UCSD-AML1 (cell line): ENCODE measurements around the gene TMEM260.
"Not testable (repeated sequence)": the region's sequence is repeated elsewhere in the genome, so short reads cannot be mapped to it uniquely, and the experiment has no call there.

Experiments
- DNase-seq: peaks from one replicate; lab custom pipeline; 2025; ENCODE audit not compliant: unreplicated experiment; lab: John Stamatoyannopoulos, UW

The TMEM260 gene

DNA sequence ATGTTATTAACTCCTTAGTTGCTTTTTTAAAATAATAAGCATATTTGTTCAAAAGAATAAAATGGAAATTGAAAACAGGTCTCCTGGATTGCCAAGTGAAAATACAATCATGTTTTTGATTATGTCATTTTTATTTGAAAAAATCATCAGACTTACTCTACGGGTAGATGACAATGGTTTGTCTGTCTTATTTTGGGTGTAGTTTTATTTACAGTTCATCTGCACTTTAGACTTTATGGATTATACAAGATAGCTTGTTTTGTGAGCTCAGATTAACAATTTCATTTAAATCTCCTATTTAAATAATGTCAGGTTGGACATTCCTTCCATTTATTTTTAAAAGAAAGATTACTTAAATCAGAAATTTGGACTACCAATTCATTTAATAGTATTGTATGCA is 14.8 kb downstream of the TMEM260 start:
- DNase-seq = no peak

DNA sequence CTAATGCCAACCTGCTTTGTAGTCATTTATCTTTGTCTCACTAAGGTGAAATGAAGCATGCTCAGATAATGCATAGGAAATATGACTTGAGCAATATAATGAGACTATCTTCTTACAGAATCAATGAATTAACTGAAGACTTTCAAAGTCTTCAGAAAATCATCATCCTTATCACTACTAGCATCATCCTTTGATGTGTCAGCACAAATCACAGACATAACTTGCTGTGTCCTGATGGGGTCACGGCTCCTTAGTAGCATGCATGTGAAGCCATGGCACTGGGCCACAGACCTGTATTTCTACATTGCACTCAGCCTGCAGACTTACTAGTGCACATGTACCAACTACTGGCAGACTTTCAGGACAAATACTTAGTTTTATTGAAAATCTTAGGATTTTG is 18.9 kb downstream of the TMEM260 start:
- no peak for DNase-seq

DNA sequence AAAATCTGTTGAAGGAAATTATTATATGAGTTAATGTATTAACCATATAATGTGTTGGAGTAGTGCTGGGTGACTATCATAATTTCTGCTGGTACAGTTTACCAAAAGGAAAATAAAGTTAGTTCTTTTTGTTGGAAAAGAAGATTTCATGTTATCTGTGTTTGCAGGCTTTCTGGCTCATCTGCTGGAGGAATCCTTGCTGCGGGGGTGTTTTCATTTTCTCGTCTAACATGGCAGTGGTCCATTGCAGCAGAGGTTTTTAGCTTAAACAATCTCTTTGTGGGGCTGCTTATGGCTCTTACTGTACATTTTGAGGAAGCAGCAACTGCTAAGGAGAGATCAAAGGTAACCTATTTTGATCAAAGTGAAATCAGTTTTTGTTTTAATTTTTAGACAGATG is 24.1 kb downstream of the TMEM260 start:
- DNase-seq = no peak

DNA sequence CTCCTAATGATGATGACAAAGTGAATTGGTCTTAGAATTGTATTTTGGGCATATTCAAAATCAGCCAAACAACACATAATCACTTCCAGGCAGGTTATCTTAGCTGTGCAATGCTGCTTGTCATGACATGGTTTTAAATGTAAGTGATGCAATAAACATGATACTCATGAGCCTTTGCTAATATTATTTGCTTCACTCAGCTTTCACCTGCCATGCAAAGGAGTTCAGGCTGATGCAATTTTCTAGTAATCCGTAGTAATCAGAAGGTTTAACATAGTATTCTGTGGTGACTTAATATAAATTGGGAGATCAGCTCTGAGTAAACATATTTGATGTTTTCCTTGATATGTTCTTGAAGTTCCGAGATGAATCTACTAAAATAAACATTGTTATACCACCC is 29.1 kb downstream of the TMEM260 start:
- DNase-seq = no peak

DNA sequence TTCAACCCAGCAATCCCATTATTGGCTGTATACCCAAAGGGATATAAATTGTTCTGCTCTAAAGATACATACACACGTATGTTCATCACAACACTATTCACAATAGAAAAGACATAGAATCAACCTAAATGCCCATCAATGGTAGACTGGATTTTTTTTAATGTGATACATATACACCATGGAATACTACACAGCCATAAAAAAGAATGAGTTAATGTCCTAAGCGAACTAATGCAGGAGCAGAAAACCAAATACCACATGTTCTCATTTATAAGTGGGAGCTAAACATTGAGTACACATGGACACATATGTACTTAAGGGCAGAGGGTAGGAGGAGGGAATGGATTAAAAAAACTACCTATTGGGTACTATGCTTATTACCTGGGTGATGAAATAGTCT is 32.1 kb downstream of the TMEM260 start:
- not testable (repeated sequence) for DNase-seq

DNA sequence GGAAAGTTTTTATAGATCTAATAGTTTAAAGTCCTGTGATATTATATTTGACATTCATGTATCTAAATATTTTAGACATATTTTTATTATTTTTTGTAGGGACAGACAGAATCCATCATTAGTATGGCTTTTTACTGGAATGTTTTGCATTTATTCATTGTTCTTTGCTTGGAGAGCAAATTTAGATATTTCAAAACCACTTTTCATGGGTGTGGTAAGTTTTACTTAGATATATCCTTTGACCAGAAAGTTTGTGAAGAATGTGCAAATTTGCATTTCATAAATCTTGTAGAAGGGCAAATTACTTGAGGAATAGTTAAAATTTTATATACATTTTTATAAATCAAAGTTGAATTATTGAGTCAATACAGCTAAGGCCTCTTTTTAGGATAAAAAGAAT is 37.5 kb downstream of the TMEM260 start:
- DNase-seq = no peak

DNA sequence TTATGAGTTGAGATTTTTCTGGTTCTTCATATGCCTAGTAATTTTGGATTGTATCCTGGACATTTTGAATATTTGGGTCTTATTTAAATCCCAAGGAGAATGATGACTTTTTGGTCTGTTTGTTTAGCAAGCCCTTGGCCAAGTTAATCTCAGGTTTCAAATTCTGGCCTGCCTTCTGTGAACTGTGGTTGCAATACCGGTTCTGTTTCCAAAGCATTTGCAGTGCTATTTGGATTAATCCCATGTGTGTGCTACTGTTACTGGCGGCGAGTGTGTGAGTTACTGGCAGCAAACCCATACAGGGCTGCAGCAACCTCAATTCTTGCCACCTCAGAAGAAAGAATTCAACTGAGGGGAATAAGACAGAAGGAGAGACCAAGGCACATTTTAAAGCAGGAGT is 51.1 kb downstream of the TMEM260 start:
- no peak for DNase-seq

DNA sequence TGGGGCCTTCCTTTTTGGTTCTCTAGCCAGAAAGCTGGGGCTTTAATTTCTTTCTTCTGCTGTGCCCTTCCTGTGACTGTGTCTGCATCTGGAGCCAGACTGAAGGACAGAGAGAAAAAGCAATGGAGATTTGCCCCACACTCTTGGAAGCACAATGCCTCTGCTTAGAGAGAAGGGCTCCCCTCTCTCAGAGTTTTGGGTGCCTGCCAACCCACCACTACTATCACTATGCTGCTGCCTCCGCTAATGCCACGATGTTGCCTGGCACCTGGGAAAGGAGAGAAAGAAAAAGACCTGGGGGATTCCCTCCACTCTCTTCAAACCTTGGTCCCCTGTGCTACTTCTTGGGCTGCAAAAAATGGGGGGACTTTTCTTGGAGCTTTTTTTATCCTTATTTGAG is 52.6 kb downstream of the TMEM260 start:
- no peak for DNase-seq

DNA sequence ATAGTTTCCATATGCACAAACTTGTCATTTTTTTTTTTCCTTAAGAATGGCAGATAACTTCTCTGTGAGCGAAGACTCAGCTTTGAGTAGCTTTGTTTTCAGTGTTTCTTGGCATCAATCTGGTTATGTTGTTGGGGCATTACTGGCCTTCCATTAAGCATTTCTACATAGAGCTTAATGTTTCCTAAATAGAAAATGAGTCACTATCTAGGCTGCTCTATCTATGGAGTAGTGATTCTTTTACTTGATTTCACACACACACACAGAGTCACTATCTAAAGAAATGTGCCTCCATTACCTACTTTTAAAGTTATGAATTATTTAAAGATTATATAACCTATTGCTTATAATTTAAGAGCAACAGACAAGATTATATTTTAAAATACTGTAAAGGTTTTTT is 53.9 kb downstream of the TMEM260 start:
- DNase-seq = no peak

DNA sequence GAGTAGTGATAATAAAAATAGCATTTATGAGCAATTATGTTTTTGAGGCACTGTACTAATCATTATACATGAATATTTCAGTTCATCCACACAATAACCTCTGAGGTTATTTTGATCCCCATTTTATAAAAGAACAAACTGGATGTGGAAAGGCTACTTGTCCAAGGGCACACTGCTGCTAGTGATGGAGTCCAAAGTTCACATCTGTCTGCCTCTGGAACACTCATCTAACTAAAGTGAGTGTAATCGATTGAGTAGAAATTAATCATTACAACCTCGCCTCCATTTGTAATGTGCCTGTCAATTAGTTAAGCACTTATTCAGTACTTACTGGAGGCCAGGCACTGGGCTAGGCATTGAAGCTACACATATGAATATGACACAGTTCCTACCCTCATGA is 55.4 kb downstream of the TMEM260 start:
- DNase-seq = no peak

DNA sequence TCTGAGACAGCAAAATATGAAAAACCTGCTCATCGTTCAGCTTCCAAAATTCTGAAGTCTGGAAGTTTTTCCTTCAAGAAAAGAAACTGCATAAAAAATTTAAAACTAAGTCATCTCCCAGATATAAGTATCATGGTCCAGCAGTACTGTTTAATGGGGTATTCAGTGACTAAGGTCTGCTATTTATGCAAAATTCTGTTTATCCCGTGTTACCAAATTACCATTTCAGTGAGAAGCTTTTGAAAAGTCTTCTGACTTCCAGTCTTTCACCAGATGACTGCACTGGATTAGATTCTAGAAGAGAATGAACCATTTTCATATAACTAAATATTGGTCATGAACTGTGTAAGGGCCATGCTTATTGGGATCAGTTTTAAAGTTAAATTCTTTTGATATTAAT is 67.9 kb downstream of the TMEM260 start:
- DNase-seq = no peak

DNA sequence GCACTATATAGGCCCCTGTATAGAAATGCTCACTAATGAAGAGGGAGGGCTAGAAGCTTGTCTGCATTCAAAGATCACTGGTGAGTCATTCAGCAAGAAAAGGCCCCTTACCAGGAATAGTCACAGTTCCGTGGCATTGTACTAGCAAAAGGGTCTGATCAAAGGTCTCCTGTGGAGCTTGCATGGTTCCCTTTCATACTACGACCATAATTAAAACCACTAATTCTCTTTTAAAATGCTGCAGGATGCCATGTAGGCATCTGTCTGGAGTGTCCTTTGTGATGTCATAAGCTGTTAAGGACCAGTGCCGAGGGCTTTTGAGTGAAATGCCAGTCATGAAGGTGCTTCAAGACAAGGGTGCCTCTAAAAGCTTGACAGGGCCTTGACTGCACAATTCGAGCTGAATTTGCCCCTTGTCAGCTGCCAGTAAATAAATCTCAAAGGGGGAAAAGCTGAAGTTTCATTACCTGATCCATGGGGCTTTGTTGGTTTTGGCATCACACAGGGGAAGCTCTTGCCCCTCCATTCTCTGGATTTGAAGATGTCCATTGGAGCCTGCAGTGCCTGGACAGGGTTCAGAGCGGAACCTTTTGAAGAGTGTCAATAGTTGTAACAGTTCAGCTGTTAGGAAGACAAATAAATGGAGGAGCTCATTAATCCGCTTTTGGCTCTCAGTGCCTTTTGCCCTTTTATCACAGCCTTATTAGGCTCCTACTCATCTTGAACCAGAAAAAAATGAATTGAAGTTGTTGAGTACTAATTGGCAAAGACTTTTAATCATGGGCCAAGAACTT is 69.1 kb downstream of the TMEM260 start:
- no peak for DNase-seq

DNA sequence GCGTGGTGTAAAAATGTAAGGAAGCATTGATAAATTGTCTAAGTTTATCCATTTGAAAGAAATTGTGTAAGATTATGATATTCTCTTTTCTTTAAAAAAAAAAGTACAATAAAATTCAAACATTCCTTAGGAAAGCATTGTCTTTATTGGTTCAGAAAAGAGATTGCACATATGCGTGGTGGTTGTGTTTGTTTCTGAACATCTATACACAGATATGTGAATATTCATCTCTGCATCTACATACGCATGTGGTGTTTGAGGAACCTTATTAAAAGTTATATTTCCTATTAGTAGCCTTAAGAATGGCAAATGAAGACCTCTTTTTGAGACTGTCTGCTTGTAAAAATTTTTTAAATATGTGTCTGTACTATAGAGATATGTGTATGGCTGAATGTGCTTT is 69.8 kb downstream of the TMEM260 start:
- no peak for DNase-seq

DNA sequence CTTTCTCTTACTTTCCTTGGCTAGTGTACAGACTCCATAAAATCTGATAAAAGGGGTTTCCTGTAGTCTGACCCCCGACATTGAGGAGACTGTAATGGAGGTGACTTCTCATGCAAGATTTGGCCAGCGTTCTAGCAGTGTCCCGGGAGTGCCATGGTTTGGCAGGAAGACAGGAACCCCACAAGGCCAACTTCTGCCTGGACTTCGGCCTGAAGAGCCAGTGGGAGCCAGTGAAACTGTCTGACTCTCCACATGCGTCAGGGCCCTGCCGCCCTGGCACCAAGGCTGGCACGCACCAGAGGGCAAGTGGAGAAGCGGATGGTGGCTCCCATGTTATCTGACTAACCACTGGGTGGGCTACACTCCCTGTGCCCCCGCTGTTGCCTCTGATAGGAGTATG is 70.5 kb downstream of the TMEM260 start:
- DNase-seq = no peak

DNA sequence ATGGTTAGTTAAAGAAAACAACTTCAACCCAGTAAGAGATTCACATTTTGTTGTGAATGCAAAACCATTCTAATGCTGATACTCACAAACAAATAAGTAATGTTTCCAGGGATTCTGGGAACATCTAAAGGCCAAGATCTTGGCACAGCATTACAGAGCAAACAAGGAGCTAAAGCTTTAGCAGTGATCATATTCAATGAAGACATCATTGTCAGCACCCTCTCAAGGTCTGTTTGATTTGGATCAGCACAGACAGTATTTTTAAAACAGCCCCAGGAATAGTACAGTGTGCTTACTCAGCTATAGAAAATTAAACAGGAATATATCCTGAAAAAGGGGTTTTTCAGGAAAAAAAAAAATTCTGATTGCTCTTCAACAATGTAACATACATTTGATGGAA is 71.4 kb downstream of the TMEM260 start:
- DNase-seq = no peak

DNA sequence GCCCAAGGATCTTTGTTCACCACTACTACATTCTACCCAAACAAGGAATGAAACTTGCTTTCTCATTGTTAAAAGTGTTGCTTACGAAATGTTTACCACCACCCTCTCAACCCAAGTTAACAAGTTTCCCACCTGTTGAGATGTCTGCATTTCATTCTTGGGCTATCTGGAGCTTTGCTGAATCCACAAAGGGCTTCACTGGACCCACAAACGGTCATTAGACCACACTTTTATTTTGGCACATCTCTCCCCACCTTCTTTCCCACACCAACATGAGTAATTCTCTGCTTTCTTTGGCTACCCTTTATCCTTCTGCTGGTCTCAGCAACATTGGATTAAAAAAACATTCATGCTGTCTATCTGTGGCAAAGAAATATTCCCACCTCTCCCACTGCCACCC is 78.0 kb downstream of the TMEM260 start:
- DNase-seq = no peak

DNA sequence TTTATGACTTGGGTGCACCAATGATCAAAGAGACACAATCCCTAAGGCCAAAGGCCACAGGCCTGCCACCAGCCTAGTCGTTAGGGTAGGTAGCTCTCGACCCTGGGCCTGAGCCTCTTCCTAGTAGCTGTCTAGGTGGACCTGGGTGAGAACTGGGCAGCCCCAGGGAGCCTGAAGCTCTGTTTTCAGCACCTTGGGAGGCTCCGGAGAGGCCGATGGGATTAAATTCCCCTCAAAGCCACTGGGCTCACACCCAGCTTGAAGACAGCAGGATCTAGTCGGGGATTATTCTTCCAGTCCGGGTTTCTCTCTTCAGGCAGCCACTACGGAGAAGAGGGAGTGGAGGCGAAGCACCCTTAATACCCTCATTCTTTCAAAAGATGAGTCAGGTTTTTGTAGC is 79.8 kb downstream of the TMEM260 start:
- no peak for DNase-seq

DNA sequence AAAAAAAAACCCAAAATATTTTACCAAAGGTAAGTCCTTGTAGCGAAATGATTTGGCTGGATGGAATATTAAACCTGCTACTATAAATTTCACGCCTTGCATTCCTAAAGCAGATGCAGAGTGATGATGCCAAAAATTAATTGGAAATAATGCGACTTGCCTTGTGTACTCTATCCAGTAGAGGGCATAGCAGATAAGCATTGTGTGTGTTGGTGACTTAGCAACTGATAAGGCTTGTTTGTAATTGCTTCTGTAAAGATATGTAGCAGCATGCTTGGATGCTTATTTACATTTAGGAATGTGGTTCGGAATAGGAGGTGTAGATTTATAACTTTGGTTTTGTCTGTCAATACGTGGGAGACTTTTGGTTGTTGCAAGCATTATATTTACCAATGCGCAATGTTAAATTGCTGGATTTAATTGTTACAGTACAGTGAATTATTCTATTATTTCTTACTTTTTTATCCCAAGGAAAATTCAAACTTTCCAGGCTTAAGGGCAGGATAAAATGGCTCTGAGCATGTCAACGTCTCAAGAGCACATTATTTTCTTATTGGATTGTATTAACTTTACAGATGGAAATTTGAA is 80.5 kb downstream of the TMEM260 start:
- no peak for DNase-seq

DNA sequence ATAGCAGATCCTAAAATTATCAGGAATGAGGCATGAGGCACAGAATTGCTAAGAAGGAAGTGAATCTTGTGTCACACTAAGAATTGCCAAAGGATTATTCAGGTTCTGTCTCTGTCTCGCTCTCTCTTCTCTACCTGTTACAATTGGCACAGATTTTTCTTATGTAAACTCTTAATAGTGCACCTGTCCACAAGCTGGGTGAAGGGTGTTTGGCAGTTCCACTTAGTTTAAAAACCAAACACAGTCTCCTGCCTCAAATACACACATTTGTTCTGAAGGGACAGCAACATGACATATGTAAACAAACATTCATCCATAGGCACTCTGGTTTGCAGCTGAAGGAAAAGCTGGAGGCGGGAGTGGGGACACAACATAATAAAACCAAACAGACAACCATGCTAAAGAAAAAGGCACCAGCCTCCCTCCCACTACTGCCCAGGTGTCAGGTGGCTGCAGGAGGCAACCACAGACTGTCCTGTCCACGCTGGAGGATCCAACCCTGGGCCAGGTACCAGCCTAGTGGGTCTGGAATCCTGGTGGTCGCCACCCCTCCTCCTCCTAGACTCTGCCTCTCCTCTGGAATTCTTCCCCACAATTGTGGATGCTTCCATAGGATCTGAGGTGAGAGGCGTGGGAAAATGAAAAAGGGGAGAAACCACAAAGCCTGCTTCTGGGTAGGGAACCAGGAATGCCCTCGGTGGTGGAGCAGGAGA is 81.2 kb downstream of the TMEM260 start:
- no peak for DNase-seq

DNA sequence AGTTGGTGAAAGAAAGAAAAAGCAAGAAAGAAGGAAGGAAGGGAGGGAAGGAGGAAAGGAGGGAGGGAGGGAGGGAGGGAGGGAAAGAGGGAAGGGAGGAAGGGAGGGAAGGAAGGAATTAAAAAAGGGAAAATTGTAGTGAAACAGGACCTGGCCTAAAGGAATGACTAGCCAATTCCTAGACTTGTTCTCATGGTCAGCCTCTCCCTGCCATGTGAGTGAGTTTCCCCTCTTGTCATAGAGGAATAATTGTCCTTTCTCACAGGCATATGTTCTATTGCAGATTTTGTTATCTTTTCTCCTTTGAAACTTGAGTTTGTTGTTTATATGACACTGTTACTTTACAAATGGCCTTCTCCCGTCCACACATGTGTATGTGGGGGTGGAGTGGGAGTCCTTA is 81.9 kb downstream of the TMEM260 start:
- no peak for DNase-seq

DNA sequence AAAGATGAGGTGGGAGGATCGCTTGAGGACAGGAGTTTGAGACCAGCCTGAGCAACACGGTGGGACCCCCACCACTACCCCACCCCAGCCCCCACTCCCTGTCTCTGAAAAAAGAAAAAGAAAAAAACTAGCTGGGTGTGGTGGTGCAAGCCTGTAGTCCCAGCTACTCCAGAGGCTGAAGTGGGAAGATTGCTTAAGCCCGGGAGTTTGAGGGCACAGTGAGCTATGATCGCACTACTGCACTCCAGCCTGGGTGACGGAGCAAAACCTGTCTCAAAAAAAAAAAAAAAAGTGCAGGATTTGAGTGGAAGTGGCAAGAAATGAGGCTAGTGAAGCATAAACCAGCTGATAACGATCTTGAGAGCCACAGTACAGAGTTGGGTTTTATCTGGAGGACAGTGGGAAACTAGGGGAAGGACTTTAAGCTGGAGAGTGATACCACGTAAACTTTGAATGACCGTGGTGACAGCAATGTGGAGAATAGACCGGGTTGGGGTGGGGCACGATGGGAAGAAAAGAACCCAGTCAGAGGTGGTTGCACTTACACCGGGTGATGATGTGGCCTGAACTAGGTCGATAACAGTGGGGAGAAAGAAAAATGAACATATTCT is 85.3 kb downstream of the TMEM260 start:
- no peak for DNase-seq

DNA sequence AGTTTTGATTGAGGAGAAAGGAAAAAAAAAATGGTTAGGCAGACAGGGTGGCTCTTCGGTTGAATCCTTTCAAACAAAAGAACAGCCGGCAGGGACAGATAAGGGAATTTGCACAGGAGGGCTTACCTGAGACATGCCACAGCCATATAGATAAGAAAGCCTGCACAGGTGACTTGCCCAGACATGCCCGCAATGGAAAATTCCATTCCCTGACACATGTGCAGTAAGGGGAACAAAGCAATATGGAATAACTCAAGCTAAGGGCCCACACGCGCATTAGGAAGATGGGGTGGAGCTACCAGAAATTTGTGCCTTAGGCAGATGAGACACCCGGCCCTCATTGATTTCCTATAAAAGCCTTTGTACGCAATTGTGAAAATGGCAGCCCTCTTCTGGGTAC is 86.7 kb downstream of the TMEM260 start:
- DNase-seq = no peak
